ENCODE data around the gene VWCE.

DNA sequence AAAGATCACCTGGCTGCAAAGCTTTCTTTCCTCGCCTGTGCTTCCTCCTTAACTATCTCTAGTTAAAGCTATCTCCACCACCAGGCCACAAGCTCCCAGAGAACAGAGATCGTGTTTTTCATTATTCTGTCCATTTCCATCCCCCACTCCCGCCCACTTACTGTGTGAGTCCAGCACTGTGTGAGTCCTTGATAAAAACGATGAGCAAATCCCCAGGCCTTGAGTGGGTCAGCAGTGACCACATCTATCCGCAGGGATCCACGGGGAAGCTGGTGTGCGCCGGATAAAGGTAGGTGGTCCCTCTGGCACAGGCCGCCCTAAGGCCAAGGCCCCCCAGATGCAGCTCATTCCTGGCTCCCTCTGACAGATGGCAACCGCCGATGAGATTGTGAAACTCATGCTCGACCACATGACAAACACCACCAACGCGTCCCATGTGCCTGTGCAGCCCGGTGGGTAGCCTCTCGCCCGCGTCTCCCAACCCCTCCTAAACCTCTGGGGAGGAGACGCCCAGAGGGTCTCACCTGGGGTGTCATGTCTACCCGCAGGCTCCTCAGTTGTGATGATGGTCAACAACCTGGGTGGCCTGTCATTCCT, 47.2 kb upstream of the VWCE start:
- no peak for TF ChIP-seq POLR2AphosphoS5 (IDR thresholded peaks at IDR 0.05; ENCODE audit: low read depth)
- TF ChIP-seq, protein P1, sequence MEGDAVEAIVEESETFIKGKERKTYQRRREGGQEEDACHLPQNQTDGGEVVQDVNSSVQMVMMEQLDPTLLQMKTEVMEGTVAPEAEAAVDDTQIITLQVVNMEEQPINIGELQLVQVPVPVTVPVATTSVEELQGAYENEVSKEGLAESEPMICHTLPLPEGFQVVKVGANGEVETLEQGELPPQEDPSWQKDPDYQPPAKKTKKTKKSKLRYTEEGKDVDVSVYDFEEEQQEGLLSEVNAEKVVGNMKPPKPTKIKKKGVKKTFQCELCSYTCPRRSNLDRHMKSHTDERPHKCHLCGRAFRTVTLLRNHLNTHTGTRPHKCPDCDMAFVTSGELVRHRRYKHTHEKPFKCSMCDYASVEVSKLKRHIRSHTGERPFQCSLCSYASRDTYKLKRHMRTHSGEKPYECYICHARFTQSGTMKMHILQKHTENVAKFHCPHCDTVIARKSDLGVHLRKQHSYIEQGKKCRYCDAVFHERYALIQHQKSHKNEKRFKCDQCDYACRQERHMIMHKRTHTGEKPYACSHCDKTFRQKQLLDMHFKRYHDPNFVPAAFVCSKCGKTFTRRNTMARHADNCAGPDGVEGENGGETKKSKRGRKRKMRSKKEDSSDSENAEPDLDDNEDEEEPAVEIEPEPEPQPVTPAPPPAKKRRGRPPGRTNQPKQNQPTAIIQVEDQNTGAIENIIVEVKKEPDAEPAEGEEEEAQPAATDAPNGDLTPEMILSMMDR (IDR thresholded peaks at IDR 0.05; ENCODE audit: insufficient read depth, low read length), result no peak

Data from HL-60 (cell line).